ENCODE results near the gene PROM1. TPM values are rescaled to one million over a fixed set of nuclear protein-coding genes. Genes with fewer than 3 reads are reported as not detected.

PROM1 gene
- 0.27 TPM in 1 of 2 replicates, not detected in the other for total RNA-seq (2014; rRNA removed; shearing (Covaris generic))
- polyA plus RNA-seq (2014; cell fraction: nucleus; rRNA removed) = not detected in 2 replicates

- DNase-seq (ENCODE audit: extremely low read depth, low read depth) = no peak
Observed at GRCh38 chr4:16083241-16084191, at the start of gene PROM1. TSS of gene PROM1 (minus strand) at chr4:16084023. CDS start at chr4:16075906, 8,117 bp downstream.

DNA sequence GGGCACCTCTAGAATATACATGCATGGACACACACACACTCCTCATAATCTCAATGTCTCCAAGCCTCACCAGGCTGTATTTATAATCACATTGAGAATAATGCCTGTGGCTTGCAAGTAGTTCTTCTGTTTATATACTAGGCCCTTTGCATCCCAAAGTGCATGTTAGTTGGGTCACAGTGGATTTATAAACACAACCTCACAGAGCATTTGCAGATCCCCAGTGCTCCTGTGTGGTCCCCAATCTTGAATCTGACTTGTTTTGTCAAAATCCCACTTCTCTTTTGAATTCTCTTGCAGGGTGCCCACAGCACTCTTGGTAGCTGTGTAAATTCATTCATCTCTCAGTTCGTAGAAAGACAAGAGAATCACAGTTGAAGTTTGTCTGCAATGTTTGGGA, 49.6 kb upstream of the PROM1 start:
- DNase-seq (ENCODE audit: extremely low read depth, low read depth) = no peak

DNA sequence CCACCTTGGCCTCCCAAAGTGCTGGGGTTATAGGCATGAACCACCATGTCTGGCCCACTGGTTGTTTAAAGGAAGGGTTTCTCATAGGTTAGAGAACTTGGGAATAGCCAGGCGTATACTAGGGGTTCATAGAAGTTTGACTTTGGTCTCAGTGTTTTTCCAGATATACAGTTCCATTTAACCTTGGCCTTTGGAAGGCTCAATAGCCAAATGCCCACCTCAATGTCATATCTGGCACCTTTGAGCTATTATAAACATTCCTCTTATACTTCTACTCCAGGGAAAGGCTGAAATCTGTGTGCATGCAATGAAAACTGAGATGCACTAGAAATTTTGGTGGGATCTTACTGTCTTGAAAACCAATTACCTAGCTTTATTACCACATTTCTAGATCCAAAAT, 47.5 kb upstream of the PROM1 start:
- no peak for DNase-seq (ENCODE audit: extremely low read depth, low read depth)

DNA sequence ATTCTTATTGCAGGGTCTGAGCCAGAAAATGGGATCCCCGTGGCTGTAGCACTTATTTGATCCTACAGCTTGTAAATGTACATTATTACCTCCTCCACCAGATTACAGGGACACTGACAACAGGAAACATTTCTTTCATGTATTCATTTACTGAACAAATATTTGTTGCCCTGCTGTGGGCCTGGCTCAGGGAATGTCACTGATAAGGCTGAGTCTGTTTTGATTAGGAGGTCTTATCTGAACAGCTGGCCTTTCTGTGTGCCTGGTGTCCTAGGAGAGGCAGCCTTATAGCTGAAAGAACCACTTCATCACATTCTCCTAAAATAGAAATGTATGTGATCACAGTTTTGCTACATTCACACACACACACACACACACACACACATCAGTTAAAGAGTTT, 45.5 kb upstream of the PROM1 start:
- DNase-seq (ENCODE audit: extremely low read depth, low read depth) = no peak

GRCh38 chr4:16126714-16127113, 42.9 kb upstream of the PROM1 start:
- no peak for DNase-seq (ENCODE audit: extremely low read depth, low read depth)

GRCh38 chr4:16125571-16126445, 42.0 kb upstream of the PROM1 start:
- DNase-seq (ENCODE audit: extremely low read depth, low read depth) = no peak

- DNase-seq (ENCODE audit: extremely low read depth, low read depth) = no peak
Observed at GRCh38 chr4:16124232-16124631, 40.4 kb upstream of the PROM1 start.

- no peak for DNase-seq (ENCODE audit: extremely low read depth, low read depth)
Observed at GRCh38 chr4:16123356-16124084, 39.7 kb upstream of the PROM1 start.

GRCh38 chr4:16122784-16123183, 39.0 kb upstream of the PROM1 start:
- DNase-seq (ENCODE audit: extremely low read depth, low read depth) = no peak

DNA sequence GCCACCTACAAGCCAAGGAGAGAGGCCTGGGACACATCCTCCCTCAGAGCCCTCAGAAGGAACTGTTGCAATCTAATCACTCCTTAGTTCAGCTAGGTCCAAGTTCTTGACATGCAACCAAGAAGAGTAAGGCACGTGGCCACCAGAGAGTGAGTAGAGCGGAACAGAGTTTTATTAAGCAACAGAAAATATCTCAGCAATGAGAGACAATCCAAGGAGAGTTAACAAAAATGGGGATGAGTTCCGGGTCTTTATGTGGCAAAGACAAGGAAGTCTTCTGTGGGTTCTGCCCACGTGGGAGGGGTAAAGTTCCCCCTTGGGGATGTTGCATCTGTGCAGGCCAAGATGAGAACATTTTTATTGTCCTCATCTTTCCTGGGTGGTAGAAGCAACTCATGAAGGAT, 38.5 kb upstream of the PROM1 start:
- DNase-seq (ENCODE audit: extremely low read depth, low read depth) = no peak

- no peak for DNase-seq (ENCODE audit: extremely low read depth, low read depth)
Observed at GRCh38 chr4:16120720-16121119, 36.9 kb upstream of the PROM1 start.

DNA sequence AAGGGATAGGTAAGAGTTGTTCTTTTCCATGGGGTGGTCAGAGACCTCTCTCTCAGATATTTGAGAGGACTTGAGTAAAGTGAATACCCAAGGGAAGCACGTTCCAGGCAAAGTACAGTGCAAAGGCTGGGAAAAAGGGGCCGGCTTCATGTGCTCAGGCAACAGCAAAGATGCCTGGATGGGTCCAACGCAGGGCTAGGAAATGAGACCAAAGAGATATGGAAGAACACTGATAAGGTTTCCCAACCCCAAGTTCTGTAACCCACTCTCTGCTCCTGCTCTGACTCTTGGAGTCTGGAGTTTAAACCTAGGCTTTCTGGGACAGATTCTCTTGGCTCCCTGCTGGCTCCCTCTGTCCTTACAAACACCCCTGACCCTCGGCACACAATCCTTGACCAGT, 36.2 kb upstream of the PROM1 start:
- no peak for DNase-seq (ENCODE audit: extremely low read depth, low read depth)

- DNase-seq (ENCODE audit: extremely low read depth, low read depth) = no peak
Observed at GRCh38 chr4:16118090-16118489, 34.3 kb upstream of the PROM1 start.

DNA sequence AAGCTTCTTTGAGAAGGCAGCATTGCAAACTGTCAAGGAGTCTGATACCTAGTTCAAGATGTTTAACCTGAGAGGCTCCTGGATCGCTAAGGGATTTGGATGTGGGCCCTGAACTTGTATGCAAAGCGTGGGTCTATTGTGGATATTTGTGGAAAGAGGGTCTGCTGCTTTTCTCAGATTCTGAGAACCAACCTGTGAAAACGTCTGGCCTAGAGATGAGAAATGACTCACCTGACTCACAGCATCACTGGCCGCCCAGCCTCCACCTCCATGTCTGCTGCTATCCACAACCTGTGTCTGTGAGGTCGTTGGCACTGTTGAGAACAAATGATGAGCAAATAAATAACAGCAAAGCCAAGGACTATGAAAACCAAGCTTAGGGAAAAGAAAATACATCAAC, 33.3 kb upstream of the PROM1 start:
- DNase-seq (ENCODE audit: extremely low read depth, low read depth) = no peak

DNA sequence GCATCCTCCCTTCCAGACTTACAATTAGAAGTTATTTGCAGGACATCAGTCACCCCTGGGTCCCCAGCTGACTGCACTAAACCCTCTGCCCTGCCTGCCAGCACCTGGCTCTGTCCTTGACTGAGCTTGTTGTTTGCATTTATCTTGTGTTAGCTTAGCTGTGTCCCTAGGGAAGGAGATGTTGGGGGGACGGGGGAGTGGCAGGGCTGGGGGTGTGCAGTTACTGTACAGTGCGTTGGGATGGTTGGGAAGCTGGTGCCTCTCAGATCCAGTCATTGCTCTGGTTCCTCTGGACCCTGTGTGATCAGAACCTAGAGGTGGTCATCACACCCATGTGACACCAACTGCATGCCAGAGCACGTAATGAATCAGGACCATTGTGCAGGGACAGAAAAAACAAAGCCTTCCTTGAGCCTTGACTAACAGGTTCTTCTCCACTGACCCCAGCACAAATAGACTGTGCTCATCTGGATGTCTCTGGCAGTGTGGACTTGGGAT, 32.7 kb upstream of the PROM1 start:
- DNase-seq (ENCODE audit: extremely low read depth, low read depth) = no peak

DNA sequence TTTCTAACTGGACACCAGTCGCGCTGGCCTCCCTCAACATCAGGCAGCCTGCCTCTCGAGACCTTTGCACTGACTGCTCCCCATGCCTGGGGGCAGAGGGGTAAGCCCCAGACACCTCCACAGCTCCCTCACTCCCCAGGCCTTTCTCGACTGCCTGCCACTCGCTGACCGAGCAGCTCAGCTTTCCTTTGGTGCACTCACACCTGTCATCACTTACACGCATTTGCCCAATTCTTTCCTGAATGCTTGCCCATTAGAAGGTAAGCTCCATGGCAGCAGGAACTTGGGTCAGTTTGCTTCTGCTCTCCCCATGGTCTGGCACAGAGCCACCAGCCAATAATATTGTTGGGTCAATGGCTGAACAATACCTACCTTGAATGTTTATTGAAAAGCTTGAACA, 32.2 kb upstream of the PROM1 start:
- no peak for DNase-seq (ENCODE audit: extremely low read depth, low read depth)

- DNase-seq (ENCODE audit: extremely low read depth, low read depth) = no peak
Observed at GRCh38 chr4:16114546-16114945, 30.7 kb upstream of the PROM1 start.

DNA sequence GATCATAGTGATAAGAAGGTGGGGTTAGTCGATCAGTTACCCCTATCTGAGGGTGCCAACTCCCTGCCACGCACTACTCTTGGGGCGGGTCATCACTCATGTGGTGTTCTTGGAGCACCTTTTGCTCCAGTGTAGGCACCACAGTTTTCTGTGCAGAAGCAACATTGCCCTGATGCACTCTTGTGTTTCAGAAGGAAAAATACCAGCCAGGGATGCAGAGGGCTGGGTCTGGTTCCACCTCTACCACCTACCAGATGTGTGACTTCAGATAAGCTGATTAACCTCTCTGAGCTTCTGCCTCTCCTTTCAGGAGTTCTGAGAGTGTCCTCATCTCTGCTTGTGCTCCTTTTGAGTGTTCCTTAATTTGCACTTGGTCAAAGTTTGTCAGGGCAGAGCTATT, 29.9 kb upstream of the PROM1 start:
- DNase-seq (ENCODE audit: extremely low read depth, low read depth) = no peak

DNA sequence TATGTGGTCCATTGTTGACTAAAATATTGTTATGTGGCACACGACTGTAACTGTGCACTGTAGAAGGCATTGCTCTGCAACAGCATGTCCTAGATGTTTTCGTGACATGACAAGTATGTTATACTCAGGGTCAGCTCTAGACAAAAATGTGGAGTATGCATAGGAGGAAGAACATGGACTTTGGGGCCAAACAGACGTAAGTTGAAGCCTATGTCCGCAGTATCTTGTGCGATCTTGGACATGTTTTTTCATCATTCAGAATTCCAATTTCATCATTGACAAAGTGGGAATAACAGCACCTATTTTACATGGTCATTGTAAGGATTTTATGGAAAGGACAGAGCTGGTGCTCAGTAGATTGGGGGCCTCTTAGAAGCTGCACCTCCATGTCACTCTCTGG, 27.7 kb upstream of the PROM1 start:
- no peak for DNase-seq (ENCODE audit: extremely low read depth, low read depth)

- DNase-seq (ENCODE audit: extremely low read depth, low read depth) = no peak
Observed at GRCh38 chr4:16110661-16111290, 27.0 kb upstream of the PROM1 start.
